ENCODE results near the gene SGMS1. TPM values are rescaled to one million over a fixed set of nuclear protein-coding genes. Genes with fewer than 3 reads are reported as not detected.
"Not testable (repeated sequence)": the region's sequence is repeated elsewhere in the genome, so short reads cannot be mapped to it uniquely, and the experiment has no call there.

The SGMS1 gene
- polyA plus RNA-seq, 1 donor from 2014 or later = 8.0 TPM

- not testable (repeated sequence) for H3K79me2 ChIP-seq (replicated peaks; ENCODE audit: insufficient read depth, low read length); H3K9ac ChIP-seq (ENCODE audit: low read length); H3K9me3 ChIP-seq (ENCODE audit: low read length); H3K4me2 ChIP-seq (ENCODE audit: low read length); H4K20me1 ChIP-seq (ENCODE audit: insufficient read depth); H3K4me3 ChIP-seq (ENCODE audit: low read length); H3F3A ChIP-seq (ENCODE audit: insufficient read depth, low read length, poor library complexity, severe bottlenecking); H3K36me3 ChIP-seq (ENCODE audit: insufficient read depth, low read length); H3K27ac ChIP-seq (ENCODE audit: low read length); H3K9me2 ChIP-seq (ENCODE audit: insufficient read depth, low read length); H2AFZ ChIP-seq (ENCODE audit: low read depth, low read length); H3K27me3 ChIP-seq (ENCODE audit: insufficient read depth, low read depth, low read length)
Measured at GRCh38 chr10:50661563-50661962, 37.8 kb upstream of the SGMS1 start.

- H3K9me3 ChIP-seq (ENCODE audit: low read length); H3F3A ChIP-seq (ENCODE audit: insufficient read depth, low read length, poor library complexity, severe bottlenecking); H3K27me3 ChIP-seq (ENCODE audit: insufficient read depth, low read depth, low read length); H3K36me3 ChIP-seq (ENCODE audit: insufficient read depth, low read length); H2AFZ ChIP-seq (ENCODE audit: low read depth, low read length); H3K27ac ChIP-seq (ENCODE audit: low read length); H3K9ac ChIP-seq (ENCODE audit: low read length); H3K79me2 ChIP-seq (replicated peaks; ENCODE audit: insufficient read depth, low read length); H3K9me2 ChIP-seq (ENCODE audit: insufficient read depth, low read length); H3K4me3 ChIP-seq (ENCODE audit: low read length); H4K20me1 ChIP-seq (ENCODE audit: insufficient read depth); H3K4me2 ChIP-seq (ENCODE audit: low read length): not testable (repeated sequence)
Measured at GRCh38 chr10:50659865-50660730, 36.3 kb upstream of the SGMS1 start.

- H3K4me2 ChIP-seq (ENCODE audit: low read length) = not testable (repeated sequence)
Measured at GRCh38 chr10:50659016-50659864, 35.5 kb upstream of the SGMS1 start.

GRCh38 chr10:50658165-50658564, 34.4 kb upstream of the SGMS1 start:
- H3F3A ChIP-seq (ENCODE audit: insufficient read depth, low read length, poor library complexity, severe bottlenecking) = no peaks in the 10 kb centered on the region
- H3K27me3 ChIP-seq (ENCODE audit: insufficient read depth, low read depth, low read length) = no peaks in the 10 kb centered on the region
- H3K4me2 ChIP-seq (ENCODE audit: low read length) = no peak overlapping the region
- H3K36me3 ChIP-seq (ENCODE audit: insufficient read depth, low read length) = no peaks in the 10 kb centered on the region
- no peaks in the 10 kb centered on the region for H4K20me1 ChIP-seq (ENCODE audit: insufficient read depth)
- H2AFZ ChIP-seq (ENCODE audit: low read depth, low read length) = no peak overlapping the region
- H3K79me2 ChIP-seq (replicated peaks; ENCODE audit: insufficient read depth, low read length) = no peaks in the 10 kb centered on the region
- no peaks in the 10 kb centered on the region for H3K9me2 ChIP-seq (ENCODE audit: insufficient read depth, low read length)
- no peak overlapping the region for H3K27ac ChIP-seq (ENCODE audit: low read length)
- no peaks in the 10 kb centered on the region for H3K9me3 ChIP-seq (ENCODE audit: low read length)
- no peak overlapping the region for H3K4me3 ChIP-seq (ENCODE audit: low read length)
- H3K9ac ChIP-seq (ENCODE audit: low read length) = no peak overlapping the region
- no peak for TF ChIP-seq EZH2 (IDR thresholded peaks at IDR 0.05; ENCODE audit: borderline replicate concordance, insufficient read depth, low read length, poor library complexity, severe bottlenecking)
- TF ChIP-seq EP300 (conservative IDR thresholded peaks at IDR 0.05; ENCODE audit: poor library complexity, severe bottlenecking) = no peak
- TF ChIP-seq POLR2AphosphoS5 (IDR thresholded peaks at IDR 0.05) = no peak
- TF ChIP-seq TAF1 (IDR thresholded peaks at IDR 0.05; ENCODE audit: low read depth) = no peak
- TF ChIP-seq, protein P1, sequence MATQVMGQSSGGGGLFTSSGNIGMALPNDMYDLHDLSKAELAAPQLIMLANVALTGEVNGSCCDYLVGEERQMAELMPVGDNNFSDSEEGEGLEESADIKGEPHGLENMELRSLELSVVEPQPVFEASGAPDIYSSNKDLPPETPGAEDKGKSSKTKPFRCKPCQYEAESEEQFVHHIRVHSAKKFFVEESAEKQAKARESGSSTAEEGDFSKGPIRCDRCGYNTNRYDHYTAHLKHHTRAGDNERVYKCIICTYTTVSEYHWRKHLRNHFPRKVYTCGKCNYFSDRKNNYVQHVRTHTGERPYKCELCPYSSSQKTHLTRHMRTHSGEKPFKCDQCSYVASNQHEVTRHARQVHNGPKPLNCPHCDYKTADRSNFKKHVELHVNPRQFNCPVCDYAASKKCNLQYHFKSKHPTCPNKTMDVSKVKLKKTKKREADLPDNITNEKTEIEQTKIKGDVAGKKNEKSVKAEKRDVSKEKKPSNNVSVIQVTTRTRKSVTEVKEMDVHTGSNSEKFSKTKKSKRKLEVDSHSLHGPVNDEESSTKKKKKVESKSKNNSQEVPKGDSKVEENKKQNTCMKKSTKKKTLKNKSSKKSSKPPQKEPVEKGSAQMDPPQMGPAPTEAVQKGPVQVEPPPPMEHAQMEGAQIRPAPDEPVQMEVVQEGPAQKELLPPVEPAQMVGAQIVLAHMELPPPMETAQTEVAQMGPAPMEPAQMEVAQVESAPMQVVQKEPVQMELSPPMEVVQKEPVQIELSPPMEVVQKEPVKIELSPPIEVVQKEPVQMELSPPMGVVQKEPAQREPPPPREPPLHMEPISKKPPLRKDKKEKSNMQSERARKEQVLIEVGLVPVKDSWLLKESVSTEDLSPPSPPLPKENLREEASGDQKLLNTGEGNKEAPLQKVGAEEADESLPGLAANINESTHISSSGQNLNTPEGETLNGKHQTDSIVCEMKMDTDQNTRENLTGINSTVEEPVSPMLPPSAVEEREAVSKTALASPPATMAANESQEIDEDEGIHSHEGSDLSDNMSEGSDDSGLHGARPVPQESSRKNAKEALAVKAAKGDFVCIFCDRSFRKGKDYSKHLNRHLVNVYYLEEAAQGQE (IDR thresholded peaks at IDR 0.05; ENCODE audit: borderline replicate concordance) = no peak
- TF ChIP-seq, protein P2, sequence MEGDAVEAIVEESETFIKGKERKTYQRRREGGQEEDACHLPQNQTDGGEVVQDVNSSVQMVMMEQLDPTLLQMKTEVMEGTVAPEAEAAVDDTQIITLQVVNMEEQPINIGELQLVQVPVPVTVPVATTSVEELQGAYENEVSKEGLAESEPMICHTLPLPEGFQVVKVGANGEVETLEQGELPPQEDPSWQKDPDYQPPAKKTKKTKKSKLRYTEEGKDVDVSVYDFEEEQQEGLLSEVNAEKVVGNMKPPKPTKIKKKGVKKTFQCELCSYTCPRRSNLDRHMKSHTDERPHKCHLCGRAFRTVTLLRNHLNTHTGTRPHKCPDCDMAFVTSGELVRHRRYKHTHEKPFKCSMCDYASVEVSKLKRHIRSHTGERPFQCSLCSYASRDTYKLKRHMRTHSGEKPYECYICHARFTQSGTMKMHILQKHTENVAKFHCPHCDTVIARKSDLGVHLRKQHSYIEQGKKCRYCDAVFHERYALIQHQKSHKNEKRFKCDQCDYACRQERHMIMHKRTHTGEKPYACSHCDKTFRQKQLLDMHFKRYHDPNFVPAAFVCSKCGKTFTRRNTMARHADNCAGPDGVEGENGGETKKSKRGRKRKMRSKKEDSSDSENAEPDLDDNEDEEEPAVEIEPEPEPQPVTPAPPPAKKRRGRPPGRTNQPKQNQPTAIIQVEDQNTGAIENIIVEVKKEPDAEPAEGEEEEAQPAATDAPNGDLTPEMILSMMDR (IDR thresholded peaks at IDR 0.05; ENCODE audit: poor library complexity, severe bottlenecking) = no peak

More at GRCh38 chr10:50659016-50659864, 35.5 kb upstream of the SGMS1 start:
- not testable (repeated sequence) for H3K79me2 ChIP-seq (replicated peaks; ENCODE audit: insufficient read depth, low read length); H3K36me3 ChIP-seq (ENCODE audit: insufficient read depth, low read length); H2AFZ ChIP-seq (ENCODE audit: low read depth, low read length); H3K27me3 ChIP-seq (ENCODE audit: insufficient read depth, low read depth, low read length); H3K4me3 ChIP-seq (ENCODE audit: low read length); H3K9me2 ChIP-seq (ENCODE audit: insufficient read depth, low read length); H3K9ac ChIP-seq (ENCODE audit: low read length); H3F3A ChIP-seq (ENCODE audit: insufficient read depth, low read length, poor library complexity, severe bottlenecking); H3K9me3 ChIP-seq (ENCODE audit: low read length); H3K27ac ChIP-seq (ENCODE audit: low read length); H4K20me1 ChIP-seq (ENCODE audit: insufficient read depth)

All from neural cell (in vitro differentiated cells).